ENCODE measurements around the gene VPS33B. TPM values are rescaled to one million over a fixed set of nuclear protein-coding genes. Genes with fewer than 3 reads are reported as not detected.
"Not testable (repeated sequence)": the region's sequence is repeated elsewhere in the genome, so short reads cannot be mapped to it uniquely, and the experiment has no call there.

The VPS33B gene
- total RNA-seq, 1 donor from 2014 or later = 4.8 TPM

- Histone ChIP-seq H3K9me3 (replicated peaks) (no peaks in the 10 kb centered on the region), H3K4me3 (no peak overlapping the region), H3K4me1 (peaks cover 5% of the 10 kb centered on the region), H3K36me3 (no peaks in the 10 kb centered on the region), H3K27ac (replicated peaks) (no peak overlapping the region), H3K27me3 (ENCODE audit: low read depth) (peaks cover 66% of the 10 kb centered on the region)
- no peak for DNase-seq
- intact Hi-C loops (cut with micrococcal nuclease) = loop anchor here (5.0 kb wide), 3 partner anchors 167 to 217 kb away; no protein-coding TSS in a partner anchor
- TF ChIP-seq CTCF (IDR thresholded peaks at IDR 0.05; ENCODE audit: borderline replicate concordance) = no peak
These were observed 32.4 kb upstream of the VPS33B start for GRCh38 chr15:91054816-91055215.

GRCh38 chr15:91051248-91051647 lies 28.9 kb upstream of the VPS33B start:
- H3K36me3 ChIP-seq = no peaks in the 10 kb centered on the region
- no peak for DNase-seq
- H3K9me3 ChIP-seq (replicated peaks) = no peaks in the 10 kb centered on the region
- H3K4me1 ChIP-seq = peaks cover 8% of the 10 kb centered on the region
- H3K4me3 ChIP-seq = no peak overlapping the region
- H3K27ac ChIP-seq (replicated peaks) = no peak overlapping the region
- TF ChIP-seq CTCF (IDR thresholded peaks at IDR 0.05; ENCODE audit: borderline replicate concordance) = no peak
- H3K27me3 ChIP-seq (ENCODE audit: low read depth) = peaks cover 40% of the 10 kb centered on the region
- intact Hi-C loops (cut with micrococcal nuclease) = no loop called here

- no peak for TF ChIP-seq CTCF (IDR thresholded peaks at IDR 0.05; ENCODE audit: borderline replicate concordance)
- DNase-seq = no peak
- H3K4me3 ChIP-seq = no peak overlapping the region
- intact Hi-C loops (cut with micrococcal nuclease) = no loop called here
- no peaks in the 10 kb centered on the region for H3K9me3 ChIP-seq (replicated peaks)
- H3K27me3 ChIP-seq (ENCODE audit: low read depth) = peaks cover 36% of the 10 kb centered on the region
- H3K27ac ChIP-seq (replicated peaks) = no peak overlapping the region
- no peaks in the 10 kb centered on the region for H3K36me3 ChIP-seq
- peaks cover 4% of the 10 kb centered on the region for H3K4me1 ChIP-seq
These were observed 27.7 kb upstream of the VPS33B start for GRCh38 chr15:91050128-91050455.

GRCh38 chr15:91049378-91050127 lies 27.2 kb upstream of the VPS33B start:
- H3K4me3 ChIP-seq = no peak overlapping the region
- DNase-seq = no peak
- H3K4me1 ChIP-seq = peaks cover 4% of the 10 kb centered on the region
- H3K36me3 ChIP-seq = no peaks in the 10 kb centered on the region
- intact Hi-C loops (cut with micrococcal nuclease) = no loop called here
- no peaks in the 10 kb centered on the region for H3K9me3 ChIP-seq (replicated peaks)
- peak; percentile 76 for TF ChIP-seq CTCF (IDR thresholded peaks at IDR 0.05; ENCODE audit: borderline replicate concordance)
- no peak overlapping the region for H3K27ac ChIP-seq (replicated peaks)
- peaks cover 31% of the 10 kb centered on the region for H3K27me3 ChIP-seq (ENCODE audit: low read depth)

- intact Hi-C loops (cut with micrococcal nuclease) = no loop called here
- H3K4me3 ChIP-seq = no peak overlapping the region
- H3K4me1 ChIP-seq = peaks cover 4% of the 10 kb centered on the region
- no peak for TF ChIP-seq CTCF (IDR thresholded peaks at IDR 0.05; ENCODE audit: borderline replicate concordance)
- H3K27ac ChIP-seq (replicated peaks) = no peak overlapping the region
- H3K36me3 ChIP-seq = no peaks in the 10 kb centered on the region
- H3K27me3 ChIP-seq (ENCODE audit: low read depth) = peaks cover 17% of the 10 kb centered on the region
- no peak for DNase-seq
- H3K9me3 ChIP-seq (replicated peaks) = no peaks in the 10 kb centered on the region
These were observed 25.3 kb upstream of the VPS33B start for GRCh38 chr15:91047545-91048199.

GRCh38 chr15:91046056-91046455 lies 23.7 kb upstream of the VPS33B start:
- H3K36me3 ChIP-seq; H3K27ac ChIP-seq (replicated peaks); H3K4me3 ChIP-seq; H3K9me3 ChIP-seq (replicated peaks); H3K27me3 ChIP-seq (ENCODE audit: low read depth); H3K4me1 ChIP-seq; DNase-seq; intact Hi-C loops (cut with micrococcal nuclease): not testable (repeated sequence)
